Hepatocyte (in vitro differentiated cells): ENCODE data around the gene BCOR. TPM values are rescaled to one million over a fixed set of nuclear protein-coding genes. Genes with fewer than 3 reads are reported as not detected.

ENCODE experiments used
- DNase-seq: peaks from one replicate; pipeline ENCODE4 v3.0.0-alpha.2; 2016; ENCODE audit warnings: low spot score
- H2AFZ ChIP-seq: fragments of 200-600 bp; sonication (generic); 2 replicates; pipeline ENCODE4 v1.6.0; 2016; ENCODE audit warnings: antibody characterized with exemption, mild to moderate bottlenecking
- H3K27ac ChIP-seq: fragments of 200-600 bp; sonication (generic); 2 replicates; pipeline ENCODE4 v1.5.1; 2016; ENCODE audit warnings: mild to moderate bottlenecking
- H3K27me3 ChIP-seq: fragments of 200-600 bp; sonication (generic); 2 replicates; pipeline ENCODE4 v1.6.1; 2016
- H3K36me3 ChIP-seq: fragments of 200-600 bp; sonication (generic); replicated peaks from 2 replicates; pipeline ENCODE4 v1.5.1; 2016; ENCODE audit warnings: low read depth; ENCODE audit not compliant: insufficient read depth
- H3K4me1 ChIP-seq: fragments of 200-600 bp; sonication (generic); 2 replicates; pipeline ENCODE4 v1.5.1; 2016; ENCODE audit warnings: mild to moderate bottlenecking, moderate library complexity; ENCODE audit not compliant: insufficient read depth
- H3K4me2 ChIP-seq: fragments of 200-600 bp; sonication (generic); 2 replicates; pipeline ENCODE4 v1.6.0; 2016
- H3K4me3 ChIP-seq: fragments of 200-600 bp; sonication (generic); 2 replicates; pipeline ENCODE4 v1.5.1; 2016; ENCODE audit warnings: mild to moderate bottlenecking
- H3K79me2 ChIP-seq: fragments of 200-600 bp; sonication (generic); 2 replicates; pipeline ENCODE4 v1.6.0; 2017; ENCODE audit warnings: mild to moderate bottlenecking
- H3K9me2 ChIP-seq: fragments of 200-600 bp; sonication (generic); replicated peaks from 2 replicates; pipeline ENCODE4 v1.6.0; 2017; ENCODE audit warnings: mild to moderate bottlenecking; ENCODE audit not compliant: insufficient read depth
- H3K9me3 ChIP-seq: fragments of 200-600 bp; sonication (generic); 2 replicates; pipeline ENCODE4 v1.5.1; 2016; ENCODE audit warnings: low read depth, mild to moderate bottlenecking
- H4K20me1 ChIP-seq: fragments of 200-600 bp; sonication (generic); 2 replicates; pipeline ENCODE4 v1.6.0; 2016; ENCODE audit warnings: mild to moderate bottlenecking; ENCODE audit not compliant: insufficient read depth, poor library complexity, severe bottlenecking
- CTCF ChIP-seq: fragments of 200-600 bp; sonication (generic); IDR thresholded peaks from 2 replicates; pipeline ENCODE4 v1.5.1; 2016; ENCODE audit warnings: antibody characterized with exemption, mild to moderate bottlenecking; ENCODE audit not compliant: poor library complexity
- EZH2 ChIP-seq: fragments of 200-600 bp; sonication (generic); IDR thresholded peaks from 2 replicates; pipeline ENCODE4 v1.6.1; 2016; ENCODE audit warnings: antibody characterized with exemption, mild to moderate bottlenecking, borderline replicate concordance
- EZH2phosphoT487 ChIP-seq: fragments of 200-600 bp; sonication (generic); IDR thresholded peaks from one replicate; pipeline ENCODE4 v1.6.1; 2018; ENCODE audit warnings: antibody characterized with exemption, mild to moderate bottlenecking, low read depth, moderate library complexity; ENCODE audit not compliant: unreplicated experiment, severe bottlenecking
- WGBS: methylation state at CpG from one replicate; pipeline ENCODE4 v1.1.6; 2016; ENCODE audit warnings: low lambda C conversion rate; ENCODE audit errors: missing lambda C conversion rate; 5-methylcytosine and 5-hydroxymethylcytosine counted together
- polyA plus RNA-seq: library from polyadenylated mRNA; unstranded; fragments of >200 nt; fragmentation: Nextera tagmentation; extraction: Ambion mirVana; gene quantifications from 2 replicates; pipeline ENCODE4 v1.2.1, GENCODE V29; 2016
- total RNA-seq: library from RNA; depleted of rRNA; stranded (reverse); fragments of >200 nt; gene quantifications from 2 replicates; pipeline ENCODE4 v1.2.3, GENCODE V29; 2014

BCOR gene
- total and polyA plus RNA-seq, 2 experiments from 2014 or later = 13.6 to 22.9 TPM

GRCh38 chrX:40104630-40104984, 6.8 kb upstream of the BCOR start:
- Histone ChIP-seq H3K36me3 (no peaks in the 10 kb centered on the region), H3K9me3 (no peaks in the 10 kb centered on the region), H3K4me3 (peak overlapping the region; percentile 38), H3K79me2 (peaks cover 4% of the 10 kb centered on the region), H3K27ac (peak overlapping the region; percentile 93), H3K4me2 (peak overlapping the region; percentile 96), H3K27me3 (peaks cover 43% of the 10 kb centered on the region), H3K4me1 (peaks cover 58% of the 10 kb centered on the region), H4K20me1 (no peaks in the 10 kb centered on the region), H3K9me2 (no peaks in the 10 kb centered on the region), H2AFZ (no peak overlapping the region)
- TF ChIP-seq CTCF (no peak), EZH2 (no peak), EZH2phosphoT487 (no peak)
- peak; percentile 82 for DNase-seq
- 22% methylated on average over 39 of the region's 39 CpGs for WGBS

GRCh38 chrX:40103565-40104323, 6.0 kb upstream of the BCOR start:
- Histone ChIP-seq H3K36me3 (no peaks in the 10 kb centered on the region), H3K4me1 (peaks cover 66% of the 10 kb centered on the region), H3K4me3 (peak overlapping the region; percentile 38), H3K4me2 (peak overlapping the region; percentile 96), H4K20me1 (no peaks in the 10 kb centered on the region), H3K9me3 (no peaks in the 10 kb centered on the region), H2AFZ (no peak overlapping the region), H3K27ac (peak overlapping the region; percentile 93), H3K79me2 (peaks cover 4% of the 10 kb centered on the region), H3K9me2 (no peaks in the 10 kb centered on the region), H3K27me3 (peaks cover 46% of the 10 kb centered on the region)
- TF ChIP-seq EZH2 = no peak
- no peak for TF ChIP-seq CTCF
- TF ChIP-seq EZH2phosphoT487 = no peak
- WGBS = 39% methylated on average over 22 of the region's 22 CpGs
- DNase-seq = peak; percentile 53

GRCh38 chrX:40102393-40103381, 4.9 kb upstream of the BCOR start:
- H3K9me3 ChIP-seq = no peaks in the 10 kb centered on the region
- peaks cover 57% of the 10 kb centered on the region for H3K4me1 ChIP-seq
- H3K36me3 ChIP-seq = no peaks in the 10 kb centered on the region
- peak overlapping the region; percentile 96 for H3K4me2 ChIP-seq
- no peak overlapping the region for H2AFZ ChIP-seq
- peak; percentile 46 for DNase-seq
- peaks cover 46% of the 10 kb centered on the region for H3K27me3 ChIP-seq
- 43% methylated on average over 58 of the region's 65 CpGs for WGBS
- peak overlapping the region; percentile 93 for H3K27ac ChIP-seq
- no peak overlapping the region for H3K4me3 ChIP-seq
- no peaks in the 10 kb centered on the region for H4K20me1 ChIP-seq
- peaks cover 7% of the 10 kb centered on the region for H3K79me2 ChIP-seq
- no peaks in the 10 kb centered on the region for H3K9me2 ChIP-seq
- no peak for TF ChIP-seq CTCF
- TF ChIP-seq EZH2phosphoT487 = no peak
- no peak for TF ChIP-seq EZH2
